HepG2 (cell line): ENCODE data around the gene SCAMP3. TPM values are rescaled to one million over a fixed set of nuclear protein-coding genes. Genes with fewer than 3 reads are reported as not detected.

Experiments
- ATAC-seq: fragments of 200-7000 bp; cut with Tn5 transposase; 3 replicates; pipeline ENCODE4 v1.9.1; 2020; ENCODE audit warnings: mild to moderate bottlenecking, moderate library complexity
- BruUV-seq: library from RNA; stranded (reverse); fragments of 400-500 nt; replicated peaks from 2 replicates; lab custom pipeline; 2021; lab: Mats Ljungman, UMichigan
- CTCF ChIA-PET: fragments of 300-600 bp; formaldehyde crosslinking; extraction: SDS; loops from one replicate; lab custom pipeline; 2021; ENCODE audit warnings: low total read pairs, inconsistent platforms, low intra/inter-chr PET ratio; lab: Yijun Ruan, JAX
- POLR2A ChIA-PET: fragments of 350-600 bp; sonication (Branson Sonifier 250); formaldehyde crosslinking; loops from one replicate; lab custom pipeline; 2020; ENCODE audit warnings: antibody characterized with exemption, inconsistent platforms; lab: Yijun Ruan, JAX
- DNase-seq: peaks from one replicate; pipeline ENCODE4 v3.0.0-alpha.2; 2015; ENCODE audit warnings: low spot score
- FAIRE-seq: peaks from 3 replicates; lab custom pipeline; 2011; peaks lifted over from hg19 to GRCh38; lab: Jason Lieb, UNC
- H2AFZ ChIP-seq: one replicate; pipeline ENCODE4 v1.6.1; 2011; ENCODE audit warnings: low read length, inconsistent platforms
- H3K27ac ChIP-seq: fragments of 300-600 bp; 3 replicates; pipeline ENCODE4 v1.8.0; 2011; ENCODE audit warnings: mixed run types, mild to moderate bottlenecking, mixed read lengths, low read length, inconsistent platforms; ENCODE audit not compliant: insufficient read depth; ENCODE audit errors: extremely low read length
- H3K27me3 ChIP-seq, 2 experiments: fragments of 200-600 bp in 1 of 2; 2 replicates in 1 of 2; 3 replicates in 1 of 2; pipeline versions ENCODE4 v1.6.0 to v1.8.0; 2011; ENCODE audit warnings: low read length in 2 of 2, mild to moderate bottlenecking in 2 of 2, moderate library complexity in 2 of 2, inconsistent platforms in 1 of 2; ENCODE audit not compliant: insufficient read depth in 2 of 2, control insufficient read depth in 1 of 2
- H3K36me3 ChIP-seq, 2 experiments: fragments of 200-600 bp in 1 of 2; replicated peaks in 1 of 2; 2 replicates in 1 of 2; 3 replicates in 1 of 2; pipeline versions ENCODE4 v1.5.1 to v1.8.0; 2011; ENCODE audit warnings: low read length in 2 of 2, inconsistent platforms in 1 of 2; ENCODE audit not compliant: insufficient read depth in 2 of 2, control insufficient read depth in 1 of 2
- H3K4me1 ChIP-seq: 2 replicates; pipeline ENCODE4 v1.5.1; 2012; ENCODE audit warnings: low read length, inconsistent platforms; ENCODE audit not compliant: insufficient read depth
- H3K4me2 ChIP-seq: 2 replicates; pipeline ENCODE4 v1.6.0; 2011; ENCODE audit warnings: low read depth, low read length, inconsistent platforms
- H3K4me3 ChIP-seq, 3 experiments: fragments of 200-600 bp in 1 of 3; sonication (generic), shearing (Covaris generic) in 1 of 3; replicated peaks in 1 of 3; 2 replicates each; pipeline ENCODE4 v1.5.1; 2011 to 2016; ENCODE audit warnings: low read length in 3 of 3, inconsistent platforms in 2 of 3, low read depth in 2 of 3, mild to moderate bottlenecking in 2 of 3, control low read depth in 1 of 3, mixed read lengths in 1 of 3; ENCODE audit not compliant: insufficient read depth in 1 of 3
- H3K79me2 ChIP-seq: one replicate; pipeline ENCODE4 v1.6.1; 2011; ENCODE audit warnings: low read length, inconsistent platforms; ENCODE audit not compliant: insufficient read depth
- H3K9ac ChIP-seq: 2 replicates; pipeline ENCODE4 v1.6.0; 2011; ENCODE audit warnings: mild to moderate bottlenecking, low read depth, low read length, inconsistent platforms; ENCODE audit not compliant: insufficient read depth
- H3K9me3 ChIP-seq: 2 replicates; pipeline ENCODE4 v1.5.1; 2012; ENCODE audit warnings: mild to moderate bottlenecking, low read length
- H4K20me1 ChIP-seq: 2 replicates; pipeline ENCODE4 v1.6.0; 2011; ENCODE audit warnings: inconsistent platforms, mild to moderate bottlenecking, low read length, moderate library complexity; ENCODE audit not compliant: insufficient read depth
- KDM5B ChIP-seq: sonication (generic); formaldehyde crosslinking; IDR thresholded peaks from 2 replicates; pipeline ENCODE4 v1.4.0; 2020; ENCODE audit warnings: missing genetic modification reagents, mild to moderate bottlenecking, borderline replicate concordance
- KLF12 ChIP-seq: sonication (generic); formaldehyde crosslinking; IDR thresholded peaks from 2 replicates; pipeline ENCODE4 v1.4.0; 2020; ENCODE audit warnings: missing genetic modification reagents, borderline replicate concordance
- MAF1 ChIP-seq: sonication (generic); formaldehyde crosslinking; IDR thresholded peaks from 2 replicates; pipeline ENCODE4 v1.5.0; 2020; ENCODE audit warnings: missing genetic modification reagents, borderline replicate concordance
- MBD4 ChIP-seq: IDR thresholded peaks from 2 replicates; pipeline ENCODE4 v1.6.1; 2012; ENCODE audit warnings: low read length, inconsistent platforms, borderline replicate concordance
- MEF2D ChIP-seq: sonication (generic); formaldehyde crosslinking; IDR thresholded peaks from 2 replicates; pipeline ENCODE4 v1.5.1; 2020; ENCODE audit warnings: mild to moderate bottlenecking, missing genetic modification reagents
- NFE2 ChIP-seq: sonication (generic); formaldehyde crosslinking; IDR thresholded peaks from 2 replicates; pipeline ENCODE4 v1.4.0; 2020; ENCODE audit warnings: missing genetic modification reagents
- PAX8 ChIP-seq: sonication (generic); formaldehyde crosslinking; IDR thresholded peaks from 2 replicates; pipeline ENCODE4 v1.8.0; 2022; ENCODE audit warnings: mild to moderate bottlenecking, missing genetic modification reagents, borderline replicate concordance
- PRPF4 ChIP-seq: fragments of 200-400 bp; formaldehyde crosslinking; IDR thresholded peaks from 2 replicates; pipeline ENCODE4 v1.6.1; 2016; ENCODE audit warnings: low read length, low read depth; ENCODE audit not compliant: poor library complexity, severe bottlenecking
- RBAK ChIP-seq: sonication (generic); formaldehyde crosslinking; IDR thresholded peaks from 2 replicates; pipeline ENCODE4 v1.5.1; 2020; ENCODE audit warnings: mild to moderate bottlenecking, missing genetic modification reagents
- SNAPC2 ChIP-seq: sonication (generic); formaldehyde crosslinking; IDR thresholded peaks from 2 replicates; pipeline ENCODE4 v1.8.1; 2022; ENCODE audit warnings: mild to moderate bottlenecking, missing genetic modification reagents
- ZBTB42 ChIP-seq: sonication (generic); formaldehyde crosslinking; IDR thresholded peaks from 2 replicates; pipeline ENCODE4 v1.5.0; 2020; ENCODE audit warnings: mild to moderate bottlenecking, missing genetic modification reagents
- ZKSCAN8 ChIP-seq: IDR thresholded peaks from 2 replicates; pipeline ENCODE4 v1.6.1; 2016; ENCODE audit warnings: borderline replicate concordance, missing genetic modification reagents, missing compliant biosample characterization
- ZNF34 ChIP-seq: sonication (generic); formaldehyde crosslinking; IDR thresholded peaks from 2 replicates; pipeline ENCODE4 v1.4.0; 2020; ENCODE audit warnings: mild to moderate bottlenecking, missing genetic modification reagents, borderline replicate concordance
- ZNF460 ChIP-seq: sonication (generic); formaldehyde crosslinking; IDR thresholded peaks from 2 replicates; pipeline ENCODE4 v1.5.1; 2020; ENCODE audit warnings: missing genetic modification reagents, mild to moderate bottlenecking, borderline replicate concordance
- ZNF501 ChIP-seq: sonication (generic); formaldehyde crosslinking; IDR thresholded peaks from 2 replicates; pipeline ENCODE4 v1.5.1; 2020; ENCODE audit warnings: mild to moderate bottlenecking, moderate library complexity, missing genetic modification reagents
- ZNF678 ChIP-seq: sonication (generic); formaldehyde crosslinking; IDR thresholded peaks from 2 replicates; pipeline ENCODE4 v1.4.0; 2020; ENCODE audit warnings: mild to moderate bottlenecking, missing genetic modification reagents
- ZNF83 ChIP-seq: sonication (generic); formaldehyde crosslinking; IDR thresholded peaks from 2 replicates; pipeline ENCODE4 v1.4.0; 2020; ENCODE audit warnings: missing genetic modification reagents, mild to moderate bottlenecking, borderline replicate concordance
- WGBS: methylation state at CpG from one replicate; pipeline ENCODE4 v1.1.6; 2017; ENCODE audit warnings: low lambda C conversion rate; 5-methylcytosine and 5-hydroxymethylcytosine counted together
- in situ Hi-C: cut with HindIII; loops from 2 replicates; pipeline ENCODE4 v1.10.0; 2017; ENCODE audit warnings: low pct_unique_long_range_greater_than_20kb; ENCODE audit not compliant: extremely low pct_ligation_motif_present
- intact Hi-C: fragments of 100-400 bp; cut with micrococcal nuclease; formaldehyde crosslinking; loops from one replicate; pipeline ENCODE4 v1.10.0; 2022; ENCODE audit not compliant: unreplicated experiment
- polyA plus RNA-seq, 8 experiments: library from polyadenylated mRNA; depleted of rRNA in 3 of 8; stranded (reverse) in 7 of 8; unstranded in 1 of 8; fragments of >200 nt; fragmentation: Illumina TruSeq in 4 of 8; extraction: Trizol in 4 of 8; gene quantifications; 2 replicates each; pipeline versions ENCODE4 v1.2.1 to v1.2.3, GENCODE V29; 2011 to 2016; ENCODE audit warnings: low read depth in 4 of 8, missing spikeins in 1 of 8, mixed read lengths in 1 of 8; ENCODE audit not compliant: insufficient read depth in 1 of 8
- total RNA-seq, 5 experiments: library from RNA; depleted of rRNA; stranded (reverse); fragments of >200 nt; fragmentation: Illumina TruSeq; extraction: Trizol; gene quantifications; 2 replicates each; pipeline ENCODE4 v1.2.3, GENCODE V29; 2016; ENCODE audit warnings: low read depth in 1 of 5
- TF ChIP-seq, protein P1 (sequence below), 2 experiments: fragments of 450-650 bp in 1 of 2; sonication (generic) in 1 of 2; formaldehyde crosslinking; IDR thresholded peaks; 2 replicates each; pipeline versions ENCODE4 v1.5.0 to v1.8.0; 2020 to 2022; ENCODE audit warnings: mild to moderate bottlenecking in 1 of 2, missing genetic modification reagents in 1 of 2
- TF ChIP-seq, protein P2 (sequence below): sonication (generic); formaldehyde crosslinking; IDR thresholded peaks from 2 replicates; pipeline ENCODE4 v1.5.0; 2020; ENCODE audit warnings: mild to moderate bottlenecking, missing genetic modification reagents

SCAMP3 gene
- total and polyA plus RNA-seq, 2 of the 13 experiments (the other 11 are each of a cell fraction or from before 2014, with no cell fraction given): 46.8 to 83.3 TPM

DNA sequence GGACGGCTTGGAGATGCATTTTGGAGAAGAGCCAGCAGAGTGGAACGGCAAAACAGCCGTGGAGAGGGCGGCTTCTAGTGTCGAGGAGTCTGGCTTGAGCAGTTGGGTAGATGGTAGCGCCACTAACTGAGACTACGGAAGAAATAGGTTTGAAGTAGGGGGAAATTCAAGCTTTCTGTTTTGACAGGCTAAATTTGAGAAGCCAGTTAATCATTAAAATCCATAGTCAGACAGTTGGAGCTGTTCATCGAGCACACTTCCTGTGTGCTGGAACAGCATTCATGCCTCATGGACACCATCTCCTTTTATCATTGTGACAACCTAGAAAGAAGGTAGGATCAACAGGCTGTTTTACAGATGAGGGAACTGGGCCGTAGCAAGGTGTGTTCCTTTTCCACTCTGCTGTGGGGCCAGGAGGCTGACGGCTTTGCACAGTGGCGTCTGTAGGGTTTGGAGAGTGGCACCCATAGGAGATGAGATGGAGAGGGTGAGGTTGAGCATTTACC, 42.5 kb upstream of the SCAMP3 start (continued):
- TF ChIP-seq, protein P1, sequence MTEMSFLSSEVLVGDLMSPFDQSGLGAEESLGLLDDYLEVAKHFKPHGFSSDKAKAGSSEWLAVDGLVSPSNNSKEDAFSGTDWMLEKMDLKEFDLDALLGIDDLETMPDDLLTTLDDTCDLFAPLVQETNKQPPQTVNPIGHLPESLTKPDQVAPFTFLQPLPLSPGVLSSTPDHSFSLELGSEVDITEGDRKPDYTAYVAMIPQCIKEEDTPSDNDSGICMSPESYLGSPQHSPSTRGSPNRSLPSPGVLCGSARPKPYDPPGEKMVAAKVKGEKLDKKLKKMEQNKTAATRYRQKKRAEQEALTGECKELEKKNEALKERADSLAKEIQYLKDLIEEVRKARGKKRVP (CRISPR knock-in tag; IDR thresholded peaks at IDR 0.05): no peak
- TF ChIP-seq ZNF501 (no peak), KLF12 (CRISPR knock-in tag) (no peak), MEF2D (CRISPR knock-in tag) (0 out of 2 replicates have a peak, but pooled peaks have one; percentile 17), PRPF4 (no peak), SNAPC2 (peak; percentile 72; the same call in 1 of the 2 replicates), ZNF678 (CRISPR knock-in tag) (no peak)

DNA sequence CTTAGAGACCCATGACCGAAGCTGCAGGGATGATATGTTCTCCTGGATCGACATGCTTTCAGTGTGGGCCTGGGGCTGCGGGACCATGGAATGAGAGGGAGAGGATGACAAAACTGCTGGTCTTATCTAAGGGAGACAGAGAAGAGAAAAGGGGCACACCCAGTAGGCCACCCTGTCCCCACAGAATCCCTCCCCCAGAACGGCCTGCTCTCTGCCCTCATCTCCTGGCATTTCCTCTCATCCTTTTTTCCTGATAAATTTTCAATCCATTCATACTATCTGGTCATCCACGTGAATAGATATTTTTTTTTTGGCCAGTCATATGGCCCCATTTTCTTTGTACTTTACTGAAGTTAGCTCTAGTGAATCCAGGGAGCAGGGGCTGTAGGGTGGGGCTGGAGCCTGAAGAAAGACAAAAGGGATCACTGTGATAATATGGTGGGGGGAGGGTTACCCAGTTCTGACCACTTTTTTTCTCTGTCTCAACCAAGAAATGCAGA, 39.2 kb upstream of the SCAMP3 start, which contains the start of gene PKLR:
Gene PKLR, minus strand, starts transcription at position 97 of the 500 bp plus-strand sequence. Its CDS starts 43 bp downstream, at position 54.
- Histone ChIP-seq H3K4me1 (peaks cover 81% of the 10 kb centered on the region), H3K9ac (peak within 1 kb of the TSS; percentile 77), H3K36me3 (no peaks in the 10 kb centered on the region), H2AFZ (peak within 1 kb of the TSS; percentile 61), H3K4me2 (peak within 1 kb of the TSS; percentile 89), H3K9me3 (no peaks in the 10 kb centered on the region), H3K79me2 (peaks cover 13% of the 10 kb centered on the region), H3K4me3 (peak within 1 kb of the TSS; percentile 28 to 69 (median 44); a peak in 5 of 6 replicates), H3K27me3 (no peaks in the 10 kb centered on the region; a peak in 1 of 5 replicates), H4K20me1 (no peaks in the 10 kb centered on the region), H3K27ac (peak within 1 kb of the TSS; percentile 95)
- WGBS: 58% methylated on average over 5 of the region's 5 CpGs
- FAIRE-seq (no peak), DNase-seq (no peak), ATAC-seq (no peak)
- CTCF ChIA-PET: no interaction called here
- POLR2A ChIA-PET: interaction anchor here (0.7 to 2.9 kb wide), 7 partner anchors 9 to 46 kb away, joined by 3 to 17 read pairs (median 3); partner anchors contain the start of genes CLK2, ENTREP3 and SCAMP3
- intact Hi-C loops: loop anchor here (10.0 kb wide), 1 partner anchor 97 kb away; the partner anchor contains the start of genes MTX1 and THBS3
- in situ Hi-C loops: loop anchor here (10.0 kb wide), 1 partner anchor 47 kb away; the partner anchor contains the start of gene ENTREP3
- BruUV-seq: no TSS peak
- TF ChIP-seq ZNF460: no peak
- TF ChIP-seq KDM5B: no peak
- TF ChIP-seq MAF1 (CRISPR knock-in tag): no peak
- no peak for TF ChIP-seq NFE2 (CRISPR knock-in tag)
- 0 out of 2 replicates have a peak, but pooled peaks have one; percentile 7 for TF ChIP-seq MBD4
- no peak for TF ChIP-seq ZKSCAN8 (CRISPR knock-in tag)
- TF ChIP-seq ZNF34: no peak
- no peak for TF ChIP-seq ZBTB42 (CRISPR knock-in tag)
- TF ChIP-seq PAX8 (CRISPR knock-in tag): no peak
- TF ChIP-seq RBAK (CRISPR knock-in tag): no peak
- TF ChIP-seq, protein P2, sequence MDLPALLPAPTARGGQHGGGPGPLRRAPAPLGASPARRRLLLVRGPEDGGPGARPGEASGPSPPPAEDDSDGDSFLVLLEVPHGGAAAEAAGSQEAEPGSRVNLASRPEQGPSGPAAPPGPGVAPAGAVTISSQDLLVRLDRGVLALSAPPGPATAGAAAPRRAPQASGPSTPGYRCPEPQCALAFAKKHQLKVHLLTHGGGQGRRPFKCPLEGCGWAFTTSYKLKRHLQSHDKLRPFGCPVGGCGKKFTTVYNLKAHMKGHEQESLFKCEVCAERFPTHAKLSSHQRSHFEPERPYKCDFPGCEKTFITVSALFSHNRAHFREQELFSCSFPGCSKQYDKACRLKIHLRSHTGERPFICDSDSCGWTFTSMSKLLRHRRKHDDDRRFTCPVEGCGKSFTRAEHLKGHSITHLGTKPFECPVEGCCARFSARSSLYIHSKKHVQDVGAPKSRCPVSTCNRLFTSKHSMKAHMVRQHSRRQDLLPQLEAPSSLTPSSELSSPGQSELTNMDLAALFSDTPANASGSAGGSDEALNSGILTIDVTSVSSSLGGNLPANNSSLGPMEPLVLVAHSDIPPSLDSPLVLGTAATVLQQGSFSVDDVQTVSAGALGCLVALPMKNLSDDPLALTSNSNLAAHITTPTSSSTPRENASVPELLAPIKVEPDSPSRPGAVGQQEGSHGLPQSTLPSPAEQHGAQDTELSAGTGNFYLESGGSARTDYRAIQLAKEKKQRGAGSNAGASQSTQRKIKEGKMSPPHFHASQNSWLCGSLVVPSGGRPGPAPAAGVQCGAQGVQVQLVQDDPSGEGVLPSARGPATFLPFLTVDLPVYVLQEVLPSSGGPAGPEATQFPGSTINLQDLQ (CRISPR knock-in tag): no peak
- no peak for TF ChIP-seq ZNF83
